Measurements from ENCODE around the gene NFX1.

GRCh38 chr9:33277484-33277883, 12.8 kb upstream of the NFX1 start:
- TF ChIP-seq, protein P1, sequence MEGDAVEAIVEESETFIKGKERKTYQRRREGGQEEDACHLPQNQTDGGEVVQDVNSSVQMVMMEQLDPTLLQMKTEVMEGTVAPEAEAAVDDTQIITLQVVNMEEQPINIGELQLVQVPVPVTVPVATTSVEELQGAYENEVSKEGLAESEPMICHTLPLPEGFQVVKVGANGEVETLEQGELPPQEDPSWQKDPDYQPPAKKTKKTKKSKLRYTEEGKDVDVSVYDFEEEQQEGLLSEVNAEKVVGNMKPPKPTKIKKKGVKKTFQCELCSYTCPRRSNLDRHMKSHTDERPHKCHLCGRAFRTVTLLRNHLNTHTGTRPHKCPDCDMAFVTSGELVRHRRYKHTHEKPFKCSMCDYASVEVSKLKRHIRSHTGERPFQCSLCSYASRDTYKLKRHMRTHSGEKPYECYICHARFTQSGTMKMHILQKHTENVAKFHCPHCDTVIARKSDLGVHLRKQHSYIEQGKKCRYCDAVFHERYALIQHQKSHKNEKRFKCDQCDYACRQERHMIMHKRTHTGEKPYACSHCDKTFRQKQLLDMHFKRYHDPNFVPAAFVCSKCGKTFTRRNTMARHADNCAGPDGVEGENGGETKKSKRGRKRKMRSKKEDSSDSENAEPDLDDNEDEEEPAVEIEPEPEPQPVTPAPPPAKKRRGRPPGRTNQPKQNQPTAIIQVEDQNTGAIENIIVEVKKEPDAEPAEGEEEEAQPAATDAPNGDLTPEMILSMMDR (tag by site-specific recombination; IDR thresholded peaks at IDR 0.05): no peak
- TF ChIP-seq ZNF335 (tag by site-specific recombination; conservative IDR thresholded peaks at IDR 0.05): no peak
- TF ChIP-seq ZSCAN23 (tag by site-specific recombination; IDR thresholded peaks at IDR 0.05): no peak
- no peak for TF ChIP-seq ZBTB7A (tag by site-specific recombination; IDR thresholded peaks at IDR 0.05; ENCODE audit: low read depth)
- TF ChIP-seq BCL11B (tag by site-specific recombination; IDR thresholded peaks at IDR 0.05; ENCODE audit: low read depth): no peak
- no peak for TF ChIP-seq PBX3 (CRISPR knock-in tag; IDR thresholded peaks at IDR 0.05)
